ENCODE measurements around the gene PLEKHA7.

PLEKHA7 gene

GRCh38 chr11:16982256-16982671 is 31.9 kb downstream of the PLEKHA7 start:
- TF ChIP-seq, protein P1, sequence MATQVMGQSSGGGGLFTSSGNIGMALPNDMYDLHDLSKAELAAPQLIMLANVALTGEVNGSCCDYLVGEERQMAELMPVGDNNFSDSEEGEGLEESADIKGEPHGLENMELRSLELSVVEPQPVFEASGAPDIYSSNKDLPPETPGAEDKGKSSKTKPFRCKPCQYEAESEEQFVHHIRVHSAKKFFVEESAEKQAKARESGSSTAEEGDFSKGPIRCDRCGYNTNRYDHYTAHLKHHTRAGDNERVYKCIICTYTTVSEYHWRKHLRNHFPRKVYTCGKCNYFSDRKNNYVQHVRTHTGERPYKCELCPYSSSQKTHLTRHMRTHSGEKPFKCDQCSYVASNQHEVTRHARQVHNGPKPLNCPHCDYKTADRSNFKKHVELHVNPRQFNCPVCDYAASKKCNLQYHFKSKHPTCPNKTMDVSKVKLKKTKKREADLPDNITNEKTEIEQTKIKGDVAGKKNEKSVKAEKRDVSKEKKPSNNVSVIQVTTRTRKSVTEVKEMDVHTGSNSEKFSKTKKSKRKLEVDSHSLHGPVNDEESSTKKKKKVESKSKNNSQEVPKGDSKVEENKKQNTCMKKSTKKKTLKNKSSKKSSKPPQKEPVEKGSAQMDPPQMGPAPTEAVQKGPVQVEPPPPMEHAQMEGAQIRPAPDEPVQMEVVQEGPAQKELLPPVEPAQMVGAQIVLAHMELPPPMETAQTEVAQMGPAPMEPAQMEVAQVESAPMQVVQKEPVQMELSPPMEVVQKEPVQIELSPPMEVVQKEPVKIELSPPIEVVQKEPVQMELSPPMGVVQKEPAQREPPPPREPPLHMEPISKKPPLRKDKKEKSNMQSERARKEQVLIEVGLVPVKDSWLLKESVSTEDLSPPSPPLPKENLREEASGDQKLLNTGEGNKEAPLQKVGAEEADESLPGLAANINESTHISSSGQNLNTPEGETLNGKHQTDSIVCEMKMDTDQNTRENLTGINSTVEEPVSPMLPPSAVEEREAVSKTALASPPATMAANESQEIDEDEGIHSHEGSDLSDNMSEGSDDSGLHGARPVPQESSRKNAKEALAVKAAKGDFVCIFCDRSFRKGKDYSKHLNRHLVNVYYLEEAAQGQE (IDR thresholded peaks at IDR 0.05; ENCODE audit: insufficient read depth in 1 of 2, low read depth in 2 of 2, low read length in 2 of 2), result no peak
- TF ChIP-seq FOXP2 (optimal IDR thresholded peaks at IDR 0.05; ENCODE audit: borderline replicate concordance, extremely low read depth, extremely low read length, insufficient read depth) (no peak), TAF1 (IDR thresholded peaks at IDR 0.05; ENCODE audit: borderline replicate concordance, insufficient read depth, low read length) (no peak), POLR2AphosphoS5 (IDR thresholded peaks at IDR 0.05; ENCODE audit: low read depth, low read length) (no peak), SIN3A (IDR thresholded peaks at IDR 0.05; ENCODE audit: borderline replicate concordance, insufficient read depth, low read length) (no peak)

DNA sequence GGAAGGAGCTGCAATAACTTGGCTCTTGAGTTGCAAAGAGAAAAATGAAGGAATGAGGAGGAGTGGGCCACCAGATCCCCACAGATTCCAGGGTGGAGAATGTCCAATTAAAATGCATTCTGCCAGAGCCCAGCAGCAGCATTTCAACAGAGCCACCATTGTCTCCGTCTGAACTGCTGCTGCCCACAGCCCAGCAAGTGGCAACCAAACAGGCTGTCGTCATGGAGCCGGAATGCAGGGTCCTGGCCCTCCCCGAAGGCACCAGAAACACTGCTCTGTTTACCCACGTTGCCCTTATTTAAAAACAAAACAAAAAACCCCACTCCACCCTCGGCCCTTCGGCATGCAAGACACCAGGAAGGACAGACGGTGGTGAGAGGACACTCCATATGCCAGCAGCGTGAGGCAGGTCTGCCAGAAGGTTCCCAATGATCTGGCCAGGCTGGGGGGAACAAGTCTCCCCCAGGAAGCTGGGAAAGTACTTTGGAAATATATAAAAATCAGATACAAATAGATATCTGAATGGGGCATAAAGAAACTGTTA is 32.5 kb downstream of the PLEKHA7 start:
- TF ChIP-seq TAF1 (IDR thresholded peaks at IDR 0.05; ENCODE audit: borderline replicate concordance, insufficient read depth, low read length) (no peak), POLR2AphosphoS5 (IDR thresholded peaks at IDR 0.05; ENCODE audit: low read depth, low read length) (no peak), SIN3A (IDR thresholded peaks at IDR 0.05; ENCODE audit: borderline replicate concordance, insufficient read depth, low read length) (no peak), FOXP2 (optimal IDR thresholded peaks at IDR 0.05; ENCODE audit: borderline replicate concordance, extremely low read depth, extremely low read length, insufficient read depth) (no peak)
- TF ChIP-seq, protein P1 (IDR thresholded peaks at IDR 0.05; ENCODE audit: insufficient read depth in 1 of 2, low read depth in 2 of 2, low read length in 2 of 2), result no peak

DNA sequence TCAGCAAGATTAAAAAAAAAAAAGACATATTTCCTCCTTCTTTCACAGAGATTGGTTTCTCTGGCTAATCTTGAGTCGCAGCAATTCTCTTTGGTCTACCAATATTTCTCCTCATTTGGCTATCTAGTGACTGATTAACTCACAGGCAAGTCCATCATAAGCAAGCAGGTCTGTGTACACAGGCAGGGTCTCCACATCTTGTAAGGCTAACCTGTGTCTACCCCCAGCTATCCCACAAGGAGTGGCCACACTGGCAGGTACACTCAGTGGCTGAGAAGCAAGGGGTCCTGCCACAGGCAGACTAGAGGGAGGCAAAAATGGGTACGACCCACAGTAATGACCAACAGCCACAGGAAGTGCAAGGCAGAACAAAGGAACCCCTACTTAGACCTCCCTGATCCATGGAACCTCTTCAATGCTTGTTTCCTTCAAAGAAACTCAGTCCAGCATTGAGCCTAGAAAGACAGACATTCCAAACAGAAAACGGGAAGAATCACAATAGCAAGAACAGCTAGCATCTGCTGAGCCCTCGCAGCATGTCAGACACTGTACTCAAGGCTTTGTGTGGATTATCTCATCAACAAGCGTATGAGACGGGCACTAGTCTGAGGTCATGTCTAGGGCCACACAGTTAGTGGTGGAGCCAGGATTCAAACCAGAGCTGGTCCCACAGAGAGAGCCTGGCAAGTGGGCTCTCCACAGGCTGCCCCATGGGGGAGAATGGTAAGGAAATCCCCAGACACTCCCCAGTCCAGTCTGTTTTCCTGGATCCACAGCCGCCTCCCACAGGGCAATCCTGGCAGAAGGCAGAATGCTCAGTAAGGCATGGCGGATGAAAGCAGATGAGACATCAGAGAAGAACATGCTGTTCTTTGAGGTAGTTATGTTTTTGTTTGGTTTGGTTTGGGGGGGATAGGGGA is 34.3 kb downstream of the PLEKHA7 start:
- TF ChIP-seq POLR2AphosphoS5 (IDR thresholded peaks at IDR 0.05; ENCODE audit: low read depth, low read length) (no peak), SIN3A (IDR thresholded peaks at IDR 0.05; ENCODE audit: borderline replicate concordance, insufficient read depth, low read length) (no peak), FOXP2 (optimal IDR thresholded peaks at IDR 0.05; ENCODE audit: borderline replicate concordance, extremely low read depth, extremely low read length, insufficient read depth) (no peak), TAF1 (IDR thresholded peaks at IDR 0.05; ENCODE audit: borderline replicate concordance, insufficient read depth, low read length) (no peak)
- TF ChIP-seq, protein P1 (IDR thresholded peaks at IDR 0.05; ENCODE audit: insufficient read depth in 1 of 2, low read depth in 2 of 2, low read length in 2 of 2), result no peak

- no peak for TF ChIP-seq POLR2AphosphoS5 (IDR thresholded peaks at IDR 0.05; ENCODE audit: low read depth, low read length)
These were observed 36.3 kb downstream of the PLEKHA7 start for GRCh38 chr11:16977994-16978315.

- TF ChIP-seq POLR2AphosphoS5 (IDR thresholded peaks at IDR 0.05; ENCODE audit: low read depth, low read length) (no peak), FOXP2 (optimal IDR thresholded peaks at IDR 0.05; ENCODE audit: borderline replicate concordance, extremely low read depth, extremely low read length, insufficient read depth) (no peak), TAF1 (IDR thresholded peaks at IDR 0.05; ENCODE audit: borderline replicate concordance, insufficient read depth, low read length) (no peak), SIN3A (IDR thresholded peaks at IDR 0.05; ENCODE audit: borderline replicate concordance, insufficient read depth, low read length) (no peak)
- TF ChIP-seq, protein P1 (IDR thresholded peaks at IDR 0.05; ENCODE audit: insufficient read depth in 1 of 2, low read depth in 2 of 2, low read length in 2 of 2), result no peak
These were observed 36.8 kb downstream of the PLEKHA7 start for GRCh38 chr11:16977136-16977993.

Measured in PFSK-1 (cell line).